Stimulated activated memory B cell treated with anti-CD40 and anti-IgM and Interleukin-4, amounts not matched to agents 10 μg/mL and 1 μg/mL and 100 μg/mL, for 72 hours (primary cell): Measurements from ENCODE around the gene URM1.

Experiments used
- ATAC-seq: fragments of 150-1000 bp; cut with Tn5 transposase; 2 replicates; pipeline ENCODE4 v1.10.0; 2021
- H3K27ac Mint-ChIP-seq: one replicate; pipeline ENCODE4 v1.8.0; 2022; ENCODE audit warnings: mild to moderate bottlenecking, mixed read lengths
- H3K27me3 Mint-ChIP-seq: one replicate; pipeline ENCODE4 v1.8.0; 2022; ENCODE audit warnings: mixed read lengths
- H3K36me3 Mint-ChIP-seq: one replicate; pipeline ENCODE4 v1.8.0; 2022; ENCODE audit warnings: mixed read lengths
- H3K4me1 Mint-ChIP-seq: one replicate; pipeline ENCODE4 v1.8.0; 2022; ENCODE audit warnings: mixed read lengths
- H3K4me3 Mint-ChIP-seq: one replicate; pipeline ENCODE4 v1.8.0; 2022; ENCODE audit warnings: mild to moderate bottlenecking, moderate library complexity, mixed read lengths
- H3K9me3 Mint-ChIP-seq: one replicate; pipeline ENCODE4 v1.8.0; 2022; ENCODE audit warnings: mixed read lengths

URM1 gene

GRCh38 chr9:128389395-128390149 lies 18.4 kb downstream of the URM1 start:
- Mint-ChIP-seq H3K27ac (no peak overlapping the region), H3K9me3 (no peaks in the 10 kb centered on the region), H3K4me1 (no peaks in the 10 kb centered on the region), H3K4me3 (no peak overlapping the region), H3K27me3 (no peaks in the 10 kb centered on the region), H3K36me3 (peaks cover 65% of the 10 kb centered on the region)
- no peak for ATAC-seq

GRCh38 chr9:128390150-128390812 lies 19.1 kb downstream of the URM1 start:
- H3K4me1 Mint-ChIP-seq = no peaks in the 10 kb centered on the region
- H3K9me3 Mint-ChIP-seq = no peaks in the 10 kb centered on the region
- ATAC-seq = no peak
- H3K36me3 Mint-ChIP-seq = peaks cover 58% of the 10 kb centered on the region
- H3K27me3 Mint-ChIP-seq = no peaks in the 10 kb centered on the region
- H3K4me3 Mint-ChIP-seq = no peak overlapping the region
- H3K27ac Mint-ChIP-seq = no peak overlapping the region

GRCh38 chr9:128390813-128391711 lies 19.9 kb downstream of the URM1 start:
- H3K4me3 Mint-ChIP-seq = no peak overlapping the region
- no peaks in the 10 kb centered on the region for H3K27me3 Mint-ChIP-seq
- ATAC-seq = no peak
- no peaks in the 10 kb centered on the region for H3K4me1 Mint-ChIP-seq
- no peaks in the 10 kb centered on the region for H3K9me3 Mint-ChIP-seq
- peaks cover 54% of the 10 kb centered on the region for H3K36me3 Mint-ChIP-seq
- no peak overlapping the region for H3K27ac Mint-ChIP-seq

DNA sequence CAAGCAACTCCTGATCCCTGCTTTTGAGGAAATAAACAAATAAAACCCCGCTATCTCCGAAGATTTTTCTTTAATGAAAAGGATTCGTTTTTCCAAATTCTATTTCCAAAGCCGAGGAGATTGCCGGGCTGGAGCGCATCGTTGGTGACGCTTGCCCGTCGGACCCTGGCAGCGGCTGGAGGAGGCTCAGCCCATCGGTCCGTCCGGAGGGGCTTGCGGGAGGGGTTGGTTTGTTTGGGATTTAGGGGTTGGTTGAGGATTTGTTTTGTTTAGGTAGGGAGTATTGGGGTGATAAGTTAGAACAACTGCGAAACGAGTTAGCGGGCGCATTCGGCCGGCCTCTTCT lies 20.8 kb downstream of the URM1 start:
- H3K4me3 Mint-ChIP-seq = no peak overlapping the region
- H3K27me3 Mint-ChIP-seq = no peaks in the 10 kb centered on the region
- peaks cover 47% of the 10 kb centered on the region for H3K36me3 Mint-ChIP-seq
- no peak for ATAC-seq
- no peak overlapping the region for H3K27ac Mint-ChIP-seq
- H3K9me3 Mint-ChIP-seq = no peaks in the 10 kb centered on the region
- H3K4me1 Mint-ChIP-seq = peaks cover 3% of the 10 kb centered on the region

GRCh38 chr9:128392302-128393144 lies 21.3 kb downstream of the URM1 start:
- H3K9me3 Mint-ChIP-seq = no peaks in the 10 kb centered on the region
- no peak overlapping the region for H3K4me3 Mint-ChIP-seq
- no peaks in the 10 kb centered on the region for H3K27me3 Mint-ChIP-seq
- no peak overlapping the region for H3K27ac Mint-ChIP-seq
- peaks cover 7% of the 10 kb centered on the region for H3K4me1 Mint-ChIP-seq
- peak; percentile 34 for ATAC-seq
- peaks cover 43% of the 10 kb centered on the region for H3K36me3 Mint-ChIP-seq

GRCh38 chr9:128393145-128393775 lies 22.1 kb downstream of the URM1 start:
- H3K9me3 Mint-ChIP-seq = no peaks in the 10 kb centered on the region
- H3K27ac Mint-ChIP-seq = no peak overlapping the region
- no peaks in the 10 kb centered on the region for H3K27me3 Mint-ChIP-seq
- H3K36me3 Mint-ChIP-seq = peaks cover 36% of the 10 kb centered on the region
- peaks cover 7% of the 10 kb centered on the region for H3K4me1 Mint-ChIP-seq
- ATAC-seq = peak; percentile 54
- H3K4me3 Mint-ChIP-seq = no peak overlapping the region

DNA sequence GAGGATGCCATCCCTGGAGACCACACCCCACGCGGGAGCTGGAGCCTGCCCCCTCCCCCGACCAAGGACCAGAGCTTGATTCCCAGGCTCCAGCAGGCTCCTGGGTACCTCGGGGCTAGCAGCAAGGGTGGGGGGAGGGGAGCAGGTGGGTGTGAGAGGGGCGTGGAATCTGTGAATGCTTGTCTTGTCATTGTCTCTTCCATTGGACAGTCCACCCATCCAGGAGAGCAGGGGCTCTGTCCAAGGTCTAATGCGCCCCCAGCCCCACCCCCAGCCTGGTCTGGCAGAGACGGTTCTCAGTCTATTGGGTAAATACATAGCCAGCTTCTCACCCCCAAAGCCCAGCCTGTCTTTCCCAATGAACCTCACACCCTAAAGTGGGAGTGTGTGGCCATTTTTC lies 22.8 kb downstream of the URM1 start:
- H3K27me3 Mint-ChIP-seq = no peaks in the 10 kb centered on the region
- H3K36me3 Mint-ChIP-seq = peaks cover 34% of the 10 kb centered on the region
- no peak overlapping the region for H3K4me3 Mint-ChIP-seq
- H3K4me1 Mint-ChIP-seq = peaks cover 7% of the 10 kb centered on the region
- H3K9me3 Mint-ChIP-seq = no peaks in the 10 kb centered on the region
- H3K27ac Mint-ChIP-seq = no peak overlapping the region
- no peak for ATAC-seq

- no peak overlapping the region for H3K27ac Mint-ChIP-seq
- no peak overlapping the region for H3K4me3 Mint-ChIP-seq
- ATAC-seq = no peak
- no peaks in the 10 kb centered on the region for H3K27me3 Mint-ChIP-seq
- peaks cover 7% of the 10 kb centered on the region for H3K4me1 Mint-ChIP-seq
- H3K36me3 Mint-ChIP-seq = peaks cover 28% of the 10 kb centered on the region
- H3K9me3 Mint-ChIP-seq = no peaks in the 10 kb centered on the region
Measured at GRCh38 chr9:128394379-128395168, 23.4 kb downstream of the URM1 start.

DNA sequence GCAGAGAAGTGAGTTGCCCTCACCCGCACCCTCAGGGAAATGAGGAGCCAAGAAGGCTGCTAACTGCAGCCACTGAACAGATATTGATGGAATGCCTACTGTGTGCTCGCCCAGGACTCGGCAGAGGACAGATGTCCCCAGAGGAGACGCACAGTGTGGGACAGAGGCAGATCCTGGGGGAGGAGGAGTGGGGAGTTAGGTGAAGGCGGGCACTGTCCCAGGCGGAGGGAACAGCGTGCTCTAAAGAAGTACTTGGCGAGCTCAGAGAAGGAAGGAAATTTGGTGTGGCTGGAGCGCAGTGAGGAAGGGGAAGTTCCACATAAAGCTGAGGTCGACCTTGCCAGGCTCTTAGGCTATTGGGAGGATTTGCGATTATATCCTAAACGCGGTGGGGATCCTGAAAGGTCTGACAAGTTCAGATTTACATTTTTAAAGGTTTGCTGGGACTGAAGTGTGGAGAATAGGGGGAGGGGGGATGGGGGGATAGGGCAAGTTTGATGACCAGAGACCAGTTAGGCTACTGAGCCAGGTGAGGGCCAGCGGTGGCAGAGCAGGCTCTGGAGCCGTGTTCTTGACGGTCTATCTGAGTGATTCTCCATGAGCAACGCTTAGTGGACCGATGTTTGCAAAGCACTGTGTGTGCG lies 25.9 kb downstream of the URM1 start:
- Mint-ChIP-seq H3K36me3 (peaks cover 11% of the 10 kb centered on the region), H3K9me3 (no peaks in the 10 kb centered on the region), H3K4me3 (no peak overlapping the region), H3K4me1 (peaks cover 7% of the 10 kb centered on the region), H3K27ac (no peak overlapping the region), H3K27me3 (no peaks in the 10 kb centered on the region)
- no peak for ATAC-seq

DNA sequence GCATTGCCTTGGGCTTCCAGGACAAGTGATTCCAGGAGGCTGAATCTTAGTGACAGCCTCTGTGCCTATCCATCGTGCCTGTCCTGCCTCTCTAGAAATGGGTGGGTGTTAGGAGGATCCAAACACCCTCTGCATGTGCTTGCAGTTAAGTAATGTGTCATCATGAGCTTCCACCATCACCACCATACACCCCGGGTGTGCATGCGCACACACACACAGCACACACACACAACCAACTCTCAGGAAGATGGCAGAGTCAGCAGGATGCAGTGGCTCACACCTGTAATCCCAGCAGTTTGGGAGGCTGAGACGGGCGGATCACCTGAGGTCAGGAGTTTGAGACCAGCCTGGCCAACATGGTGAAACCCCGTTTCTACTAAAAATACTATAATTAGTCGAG lies 26.7 kb downstream of the URM1 start:
- H3K27ac Mint-ChIP-seq = no peak overlapping the region

DNA sequence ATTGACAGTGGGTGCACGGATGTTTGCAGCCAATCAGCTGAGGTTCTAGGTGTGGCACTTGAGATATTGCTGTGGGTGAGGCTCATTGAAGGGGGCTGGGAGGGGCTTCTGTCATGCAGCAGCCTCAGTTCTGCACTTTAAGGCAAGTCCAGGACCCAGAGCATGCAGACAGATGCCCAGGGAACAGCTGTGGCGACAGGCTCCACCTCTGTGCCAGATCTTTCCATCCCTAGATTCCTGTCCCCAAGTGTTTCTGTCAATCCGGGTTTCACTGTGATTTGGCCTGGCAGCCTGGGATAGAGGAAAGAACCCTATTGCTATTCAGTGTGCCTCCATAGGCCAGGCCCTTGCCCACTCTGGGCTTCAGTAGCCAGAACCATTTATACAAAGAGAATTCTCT lies 28.7 kb downstream of the URM1 start:
- Mint-ChIP-seq H3K9me3 (no peaks in the 10 kb centered on the region), H3K27me3 (peaks cover 1% of the 10 kb centered on the region), H3K4me3 (no peak overlapping the region), H3K36me3 (no peaks in the 10 kb centered on the region), H3K4me1 (peaks cover 7% of the 10 kb centered on the region), H3K27ac (no peak overlapping the region)
- no peak for ATAC-seq

More for the DNA sequence above, 26.7 kb downstream of the URM1 start:
- Mint-ChIP-seq H3K4me1 (peaks cover 7% of the 10 kb centered on the region), H3K4me3 (no peak overlapping the region), H3K9me3 (no peaks in the 10 kb centered on the region), H3K36me3 (peaks cover 6% of the 10 kb centered on the region), H3K27me3 (no peaks in the 10 kb centered on the region)
- ATAC-seq = peak; percentile 34

DNA sequence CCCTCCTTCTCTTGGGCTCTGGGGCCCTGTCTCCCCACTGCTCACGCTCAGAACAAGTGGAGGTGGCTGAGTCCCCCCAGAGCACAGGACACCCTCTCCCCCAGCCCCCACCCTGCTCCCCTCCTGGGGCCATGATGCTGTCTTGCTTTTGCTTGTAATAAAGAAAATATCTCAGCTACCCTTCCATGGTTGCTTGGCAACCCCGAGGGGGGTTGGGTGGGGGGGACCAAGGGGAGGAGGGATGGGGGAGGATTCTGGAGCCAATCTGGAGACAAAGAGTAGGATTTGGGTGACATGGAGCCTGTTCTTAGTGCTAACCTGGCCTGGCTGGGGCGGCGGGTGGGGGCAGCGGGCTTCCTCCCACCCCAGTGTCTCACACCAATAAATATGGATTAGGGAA lies 33.4 kb downstream of the URM1 start:
- Mint-ChIP-seq H3K9me3 (no peaks in the 10 kb centered on the region), H3K36me3 (no peaks in the 10 kb centered on the region), H3K27ac (no peak overlapping the region), H3K4me3 (no peak overlapping the region), H3K27me3 (peaks cover 25% of the 10 kb centered on the region), H3K4me1 (no peaks in the 10 kb centered on the region)
- no peak for ATAC-seq

DNA sequence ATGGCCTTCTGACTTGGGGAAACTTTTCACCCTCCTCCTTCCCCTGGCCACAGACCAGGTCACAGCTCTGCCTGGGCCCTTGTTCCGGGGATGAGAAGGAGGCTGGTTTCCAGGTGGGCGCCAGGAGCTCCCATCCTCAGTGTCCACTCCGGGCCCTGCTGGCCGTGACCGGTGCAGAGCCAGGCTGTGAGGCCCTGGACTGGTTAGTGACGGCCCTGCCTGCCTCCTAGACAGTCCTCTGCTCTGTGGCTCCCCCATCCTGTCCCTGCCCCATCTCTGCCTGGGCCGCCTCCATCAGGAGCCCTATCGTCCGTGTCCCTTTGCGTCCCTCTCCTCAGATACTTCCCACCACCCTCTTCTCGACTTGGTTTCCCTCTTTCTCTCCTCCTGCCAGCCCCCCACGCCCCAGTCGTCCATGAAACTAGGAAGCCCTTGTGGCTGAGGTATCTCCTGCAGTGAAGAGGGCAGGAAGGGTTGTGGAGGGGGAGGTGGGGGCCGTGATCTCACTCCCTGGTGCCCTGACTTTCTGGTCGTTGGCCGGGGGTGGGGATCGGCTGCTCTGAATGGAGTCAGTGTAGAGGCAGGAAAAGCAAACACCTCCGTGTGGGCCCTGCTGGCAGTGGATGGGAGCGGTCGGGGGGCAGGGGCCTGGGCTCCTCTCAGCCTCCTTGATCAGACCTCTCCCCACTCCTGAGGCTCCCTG lies 34.1 kb downstream of the URM1 start:
- Mint-ChIP-seq H3K36me3 (no peaks in the 10 kb centered on the region), H3K4me3 (no peak overlapping the region), H3K27me3 (peaks cover 29% of the 10 kb centered on the region), H3K4me1 (no peaks in the 10 kb centered on the region), H3K9me3 (no peaks in the 10 kb centered on the region), H3K27ac (no peak overlapping the region)
- no peak for ATAC-seq
